GM12878 (cell line): ENCODE data around the gene RGS16. TPM values are rescaled to one million over a fixed set of nuclear protein-coding genes. Genes with fewer than 3 reads are reported as not detected.

Experiments used
- ATAC-seq: fragments of 200-7000 bp; cut with Tn5 transposase; 3 replicates; pipeline ENCODE4 v1.9.1; 2020; ENCODE audit warnings: mild to moderate bottlenecking, moderate library complexity
- BruUV-seq: library from RNA; stranded (reverse); fragments of 400-500 nt; replicated peaks from 2 replicates; lab custom pipeline; 2021; lab: Mats Ljungman, UMichigan
- CTCF ChIA-PET: fragments of 300-600 bp; sonication (Branson Sonifier 250); formaldehyde crosslinking; extraction: SDS; loops from one replicate; lab custom pipeline; 2021; ENCODE audit warnings: inconsistent platforms; lab: Yijun Ruan, JAX
- POLR2A ChIA-PET: fragments of 350-600 bp; formaldehyde crosslinking; extraction: SDS; loops from one replicate; lab custom pipeline; 2021; ENCODE audit warnings: inconsistent platforms; lab: Charles Lee
- RAD21 ChIA-PET: fragments of 300-600 bp; sonication (Branson Sonifier 250); formaldehyde crosslinking; loops from one replicate; lab custom pipeline; 2023; ENCODE audit warnings: antibody characterized with exemption; ENCODE audit not compliant: unreplicated experiment; lab: Charles Lee
- SMC1A ChIA-PET: fragments of 300-600 bp; sonication (Branson Sonifier 250); formaldehyde crosslinking; loops from one replicate; lab custom pipeline; 2023; ENCODE audit not compliant: unreplicated experiment, uncharacterized antibody; lab: Charles Lee
- DNase-seq: peaks from one replicate; pipeline ENCODE4 v3.0.0-alpha.2; 2011; ENCODE audit warnings: low read depth, low spot score
- FAIRE-seq: peaks from 3 replicates; lab custom pipeline; 2011; peaks lifted over from hg19 to GRCh38; lab: Jason Lieb, UNC
- H2AFZ ChIP-seq: 2 replicates; pipeline ENCODE4 v1.6.0; 2011; ENCODE audit warnings: low read depth, low read length, control low read depth; ENCODE audit not compliant: control insufficient read depth
- H3K27ac ChIP-seq: 2 replicates; pipeline ENCODE4 v1.5.1; 2011; ENCODE audit warnings: control low read depth; ENCODE audit not compliant: control insufficient read depth, insufficient read depth
- H3K27me3 ChIP-seq, 2 experiments: replicated peaks in 1 of 2; 2 replicates each; pipeline versions ENCODE4 v1.6.0 to v1.6.1; 2011; ENCODE audit warnings: low read length in 1 of 2; ENCODE audit not compliant: control insufficient read depth in 2 of 2, insufficient read depth in 2 of 2
- H3K36me3 ChIP-seq, 2 experiments: 2 replicates each; pipeline ENCODE4 v1.5.1; 2011; ENCODE audit warnings: low read length in 1 of 2; ENCODE audit not compliant: control insufficient read depth in 2 of 2, insufficient read depth in 2 of 2
- H3K4me1 ChIP-seq: 2 replicates; pipeline ENCODE4 v1.6.1; 2011; ENCODE audit warnings: mild to moderate bottlenecking, low read length, moderate library complexity, mixed read lengths; ENCODE audit not compliant: control insufficient read depth, insufficient read depth
- H3K4me2 ChIP-seq: 2 replicates; pipeline ENCODE4 v1.6.0; 2011; ENCODE audit warnings: control low read depth; ENCODE audit not compliant: control insufficient read depth, insufficient read depth
- H3K4me3 ChIP-seq: fragments of 200-600 bp; sonication (generic); 2 replicates; pipeline ENCODE4 v1.5.1; 2016
- H3K79me2 ChIP-seq: 2 replicates; pipeline ENCODE4 v1.6.0; 2011; ENCODE audit warnings: low read length; ENCODE audit not compliant: control insufficient read depth, insufficient read depth
- H3K9ac ChIP-seq: 2 replicates; pipeline ENCODE4 v1.8.0; 2011; ENCODE audit warnings: low read length, control low read depth, mixed read lengths; ENCODE audit not compliant: control insufficient read depth, insufficient read depth
- H3K9me3 ChIP-seq: replicated peaks from 3 replicates; pipeline ENCODE4 v1.5.1; 2011; ENCODE audit warnings: mild to moderate bottlenecking, low read length; ENCODE audit not compliant: control insufficient read depth, insufficient read depth
- H4K20me1 ChIP-seq: 2 replicates; pipeline ENCODE4 v1.6.0; 2011; ENCODE audit not compliant: control insufficient read depth, insufficient read depth
- CREB1 ChIP-seq: IDR thresholded peaks from 2 replicates; pipeline ENCODE4 v1.6.1; 2012; ENCODE audit warnings: low read depth, mild to moderate bottlenecking, inconsistent platforms
- ETV6 ChIP-seq, 2 experiments: fragments of 450-650 bp in 1 of 2; IDR thresholded peaks in 1 of 2; conservative IDR thresholded peaks in 1 of 2; 2 replicates each; pipeline ENCODE4 v1.6.1; 2014; ENCODE audit warnings: antibody characterized with exemption in 1 of 2, borderline replicate concordance in 1 of 2, low read depth in 1 of 2, mild to moderate bottlenecking in 1 of 2, moderate library complexity in 1 of 2
- IKZF1 ChIP-seq: fragments of 450-650 bp; conservative IDR thresholded peaks from 2 replicates; pipeline ENCODE4 v1.6.1; 2017; ENCODE audit warnings: antibody characterized with exemption, mild to moderate bottlenecking
- TARDBP ChIP-seq: IDR thresholded peaks from 2 replicates; pipeline ENCODE4 v1.6.1; 2016; ENCODE audit warnings: borderline replicate concordance
- YY1 ChIP-seq: IDR thresholded peaks from 2 replicates; pipeline ENCODE4 v1.6.1; 2011; ENCODE audit warnings: low read depth, mild to moderate bottlenecking, low read length
- WGBS: methylation state at CpG from one replicate; pipeline ENCODE4 v1.1.6; 2016; ENCODE audit warnings: low lambda C conversion rate; ENCODE audit not compliant: insufficient replicate concordance, insufficient coverage; ENCODE audit errors: missing lambda C conversion rate; 5-methylcytosine and 5-hydroxymethylcytosine counted together
- in situ Hi-C: fragments of 300-500 bp; cut with MboI; formaldehyde crosslinking; loops from 9 replicates; pipeline ENCODE4 v1.14.3; 2018; ENCODE audit warnings: mixed read lengths
- intact Hi-C: fragments of 100-400 bp; cut with micrococcal nuclease; formaldehyde crosslinking; loops from one replicate; pipeline ENCODE4 v1.14.2; 2022; ENCODE audit not compliant: unreplicated experiment
- polyA plus RNA-seq, 11 experiments: library from polyadenylated mRNA; depleted of rRNA in 4 of 11; unstranded in 6 of 11; stranded (reverse) in 5 of 11; fragments of >200 nt; fragmentation: Nextera tagmentation in 4 of 11; fragmentation: Illumina TruSeq in 1 of 11; extraction: Ambion mirVana in 4 of 11; extraction: Trizol in 1 of 11; gene quantifications; 1 replicate in 1 of 11; 2 replicates in 10 of 11; pipeline versions ENCODE4 v1.2.1 to v1.2.3, GENCODE V29; 2011 to 2016; ENCODE audit warnings: inconsistent platforms in 2 of 11, missing spikeins in 2 of 11, low read depth in 1 of 11
- total RNA-seq, 4 experiments: library from RNA; depleted of rRNA in 3 of 4; stranded (reverse); fragments of >200 nt in 3 of 4; fragmentation: Illumina TruSeq in 1 of 4; extraction: Trizol in 1 of 4; gene quantifications; 2 replicates each; pipeline versions ENCODE4 v1.2.1 to v1.2.3, GENCODE V29; 2013 to 2021
- TF ChIP-seq, protein P1 (sequence below): fragments of 450-650 bp; IDR thresholded peaks from 2 replicates; pipeline ENCODE4 v1.6.1; 2016; ENCODE audit warnings: mild to moderate bottlenecking
- TF ChIP-seq, protein P2 (sequence below): fragments of 450-650 bp; formaldehyde crosslinking; IDR thresholded peaks from 2 replicates; pipeline ENCODE4 v1.5.0; 2022; ENCODE audit warnings: mild to moderate bottlenecking, missing genetic modification characterization
- TF ChIP-seq, protein P3 (sequence below): IDR thresholded peaks from 2 replicates; pipeline ENCODE4 v1.6.1; 2011; ENCODE audit warnings: low read depth, mild to moderate bottlenecking, low read length, moderate library complexity, borderline replicate concordance; ENCODE audit errors: extremely low read depth

The RGS16 gene
- total and polyA plus RNA-seq, 10 of the 15 experiments (the other 5 are each of a cell fraction or from before 2014, with no cell fraction given) = 16.4 to 58.2 (median 44.6) TPM

DNA sequence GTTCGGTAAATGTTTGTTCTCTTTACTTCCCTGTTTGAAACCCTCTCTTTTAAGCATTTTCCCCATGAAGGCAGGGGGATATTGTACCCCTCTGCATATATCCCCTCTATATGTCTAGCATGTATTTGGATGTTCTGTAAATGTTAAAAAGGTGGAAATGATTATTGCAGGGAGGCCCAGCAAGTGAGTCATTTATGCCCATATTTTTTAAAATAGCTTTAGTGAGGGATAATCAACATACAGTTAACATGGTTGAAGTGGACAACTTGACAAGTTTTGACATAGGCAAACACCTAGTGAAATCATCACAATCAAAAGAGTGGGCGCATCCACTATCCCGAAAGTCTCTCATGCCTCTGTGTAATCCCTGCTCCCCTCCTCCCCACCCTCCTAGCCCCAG is 20.8 kb upstream of the RGS16 start:
- no peaks in the 10 kb centered on the region for H3K36me3 ChIP-seq

More for the DNA sequence above, 20.8 kb upstream of the RGS16 start:
- H3K4me1 ChIP-seq = peaks cover 59% of the 10 kb centered on the region
- ChIA-PET CTCF (interaction anchor here (1.0 to 2.5 kb wide), 5 partner anchors 13 to 158 kb away, joined by 3 to 12 read pairs (median 5); no protein-coding TSS in a partner anchor), RAD21 (interaction anchor here (1.1 to 3.1 kb wide), 7 partner anchors 9 to 157 kb away, joined by 3 to 23 read pairs (median 11); partner anchors contain the start of gene RGS16), POLR2A (interaction anchor here (0.8 to 3.0 kb wide), 6 partner anchors 13 to 92 kb away, joined by 3 to 11 read pairs (median 4); no protein-coding TSS in a partner anchor), SMC1A (interaction anchor here (0.6 to 14.8 kb wide), 9 partner anchors 7 to 158 kb away, joined by 3 to 238 read pairs (median 13); partner anchors contain the start of gene RGS16)
- 96% methylated on average over 3 of the region's 3 CpGs for WGBS
- ATAC-seq (no peak), DNase-seq (no peak), FAIRE-seq (no peak)
- no peak overlapping the region for H3K4me3 ChIP-seq
- H3K9ac ChIP-seq = no peak overlapping the region
- no peaks in the 10 kb centered on the region for H3K27me3 ChIP-seq
- BruUV-seq = no TSS peak
- intact Hi-C loops = no loop called here
- in situ Hi-C loops = no loop called here
- H3K27ac ChIP-seq = peak overlapping the region; percentile 29; the same call in 1 of the 2 replicates
- no peak for TF ChIP-seq CREB1
- TF ChIP-seq, protein P1, sequence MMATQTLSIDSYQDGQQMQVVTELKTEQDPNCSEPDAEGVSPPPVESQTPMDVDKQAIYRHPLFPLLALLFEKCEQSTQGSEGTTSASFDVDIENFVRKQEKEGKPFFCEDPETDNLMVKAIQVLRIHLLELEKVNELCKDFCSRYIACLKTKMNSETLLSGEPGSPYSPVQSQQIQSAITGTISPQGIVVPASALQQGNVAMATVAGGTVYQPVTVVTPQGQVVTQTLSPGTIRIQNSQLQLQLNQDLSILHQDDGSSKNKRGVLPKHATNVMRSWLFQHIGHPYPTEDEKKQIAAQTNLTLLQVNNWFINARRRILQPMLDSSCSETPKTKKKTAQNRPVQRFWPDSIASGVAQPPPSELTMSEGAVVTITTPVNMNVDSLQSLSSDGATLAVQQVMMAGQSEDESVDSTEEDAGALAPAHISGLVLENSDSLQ = no peak
- TF ChIP-seq YY1 = no peak
- no peak for TF ChIP-seq ETV6 (conservative IDR thresholded peaks at IDR 0.05 in 1 of 2, IDR thresholded peaks at IDR 0.05 in 1 of 2; ENCODE audit: borderline replicate concordance in 1 of 2, low read depth in 1 of 2)
- 0 out of 2 replicates have a peak, but pooled peaks have one; percentile 3 for TF ChIP-seq IKZF1
- TF ChIP-seq, protein P2, sequence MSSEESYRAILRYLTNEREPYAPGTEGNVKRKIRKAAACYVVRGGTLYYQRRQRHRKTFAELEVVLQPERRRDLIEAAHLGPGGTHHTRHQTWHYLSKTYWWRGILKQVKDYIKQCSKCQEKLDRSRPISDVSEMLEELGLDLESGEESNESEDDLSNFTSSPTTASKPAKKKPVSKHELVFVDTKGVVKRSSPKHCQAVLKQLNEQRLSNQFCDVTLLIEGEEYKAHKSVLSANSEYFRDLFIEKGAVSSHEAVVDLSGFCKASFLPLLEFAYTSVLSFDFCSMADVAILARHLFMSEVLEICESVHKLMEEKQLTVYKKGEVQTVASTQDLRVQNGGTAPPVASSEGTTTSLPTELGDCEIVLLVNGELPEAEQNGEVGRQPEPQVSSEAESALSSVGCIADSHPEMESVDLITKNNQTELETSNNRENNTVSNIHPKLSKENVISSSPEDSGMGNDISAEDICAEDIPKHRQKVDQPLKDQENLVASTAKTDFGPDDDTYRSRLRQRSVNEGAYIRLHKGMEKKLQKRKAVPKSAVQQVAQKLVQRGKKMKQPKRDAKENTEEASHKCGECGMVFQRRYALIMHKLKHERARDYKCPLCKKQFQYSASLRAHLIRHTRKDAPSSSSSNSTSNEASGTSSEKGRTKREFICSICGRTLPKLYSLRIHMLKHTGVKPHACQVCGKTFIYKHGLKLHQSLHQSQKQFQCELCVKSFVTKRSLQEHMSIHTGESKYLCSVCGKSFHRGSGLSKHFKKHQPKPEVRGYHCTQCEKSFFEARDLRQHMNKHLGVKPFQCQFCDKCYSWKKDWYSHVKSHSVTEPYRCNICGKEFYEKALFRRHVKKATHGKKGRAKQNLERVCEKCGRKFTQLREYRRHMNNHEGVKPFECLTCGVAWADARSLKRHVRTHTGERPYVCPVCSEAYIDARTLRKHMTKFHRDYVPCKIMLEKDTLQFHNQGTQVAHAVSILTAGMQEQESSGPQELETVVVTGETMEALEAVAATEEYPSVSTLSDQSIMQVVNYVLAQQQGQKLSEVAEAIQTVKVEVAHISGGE (CRISPR knock-in tag) = no peak
- TF ChIP-seq TARDBP = no peak
- TF ChIP-seq, protein P3, sequence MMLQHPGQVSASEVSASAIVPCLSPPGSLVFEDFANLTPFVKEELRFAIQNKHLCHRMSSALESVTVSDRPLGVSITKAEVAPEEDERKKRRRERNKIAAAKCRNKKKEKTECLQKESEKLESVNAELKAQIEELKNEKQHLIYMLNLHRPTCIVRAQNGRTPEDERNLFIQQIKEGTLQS = no peak
- no peaks in the 10 kb centered on the region for H3K79me2 ChIP-seq
- H3K4me2 ChIP-seq = no peak overlapping the region
- H4K20me1 ChIP-seq = no peaks in the 10 kb centered on the region
- no peak overlapping the region for H2AFZ ChIP-seq
- H3K9me3 ChIP-seq = peaks cover 2% of the 10 kb centered on the region; the same call in 1 of the 3 replicates
